Measurements from ENCODE around the gene MARCHF11. TPM values are rescaled to one million over a fixed set of nuclear protein-coding genes. Genes with fewer than 3 reads are reported as not detected.

The MARCHF11 gene
- total and polyA plus RNA-seq, 2 of the 8 experiments (the other 6 are each of a cell fraction or from before 2014, with no cell fraction given): 0.27 to 0.82 TPM

DNA sequence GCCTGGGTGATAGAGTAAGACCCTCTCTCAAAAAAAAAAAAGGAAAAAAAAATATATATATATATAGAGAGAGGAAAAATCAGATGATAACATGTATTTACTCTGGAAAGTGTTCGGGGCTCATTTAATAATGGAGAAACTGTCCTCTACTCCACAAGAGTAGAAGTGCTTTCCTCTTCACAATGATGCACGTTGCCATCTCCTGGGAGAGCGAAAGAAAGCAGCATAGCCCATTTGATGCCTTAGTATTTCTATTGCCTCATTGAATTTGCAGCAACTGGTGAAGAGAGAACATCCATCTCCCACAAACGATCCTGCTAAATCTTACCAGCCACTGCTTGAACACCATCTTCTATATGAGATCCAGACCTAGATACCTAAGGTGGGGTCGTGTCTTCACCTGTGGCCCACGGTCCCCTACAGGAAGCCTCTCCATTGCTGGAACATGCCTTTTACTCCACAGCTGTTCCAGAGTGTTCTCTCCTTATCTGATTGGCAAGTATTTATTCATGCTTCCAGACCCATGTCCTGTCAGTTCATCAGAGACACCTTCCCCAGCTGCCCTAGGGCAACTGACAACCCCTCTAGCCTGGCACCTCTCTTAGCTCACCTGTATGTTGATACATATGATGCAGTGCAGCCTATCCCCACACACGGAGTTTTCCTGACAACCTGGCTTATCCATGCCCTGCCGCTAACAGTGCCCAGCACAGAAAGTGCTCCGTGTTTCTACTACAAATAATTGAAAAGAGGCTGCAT, 115.3 kb downstream of the MARCHF11 start (continued):
- TF ChIP-seq TAF7 (optimal IDR thresholded peaks at IDR 0.05; ENCODE audit: borderline replicate concordance, low read depth, low read length) (no peak), SUZ12 (IDR thresholded peaks at IDR 0.05; ENCODE audit: low read length) (no peak), FOSL1 (IDR thresholded peaks at IDR 0.05; ENCODE audit: insufficient read depth, low read depth, low read length) (no peak)

Data from H1 (cell line).